ENCODE data around the gene ADAT1. TPM values are rescaled to one million over a fixed set of nuclear protein-coding genes. Genes with fewer than 3 reads are reported as not detected.

The ADAT1 gene
- total and polyA plus RNA-seq, 2 of the 13 experiments (the other 11 are each of a cell fraction or from before 2014, with no cell fraction given): 18.4 to 40.8 TPM

- WGBS (ENCODE audit: low lambda C conversion rate): 87% methylated on average over 3 of the region's 3 CpGs
- Histone ChIP-seq H4K20me1 (ENCODE audit: insufficient read depth, low read length) (no peaks in the 10 kb centered on the region), H3K4me3 (replicated peaks in 1 of 3; ENCODE audit: insufficient read depth in 1 of 3, low read depth in 2 of 3, low read length in 3 of 3) (no peak overlapping the region), H3K79me2 (ENCODE audit: insufficient read depth, low read length) (no peaks in the 10 kb centered on the region), H3K27me3 (ENCODE audit: control insufficient read depth in 1 of 2, insufficient read depth in 2 of 2, low read length in 2 of 2) (no peaks in the 10 kb centered on the region), H3K9me3 (ENCODE audit: low read length) (no peaks in the 10 kb centered on the region), H3K4me1 (ENCODE audit: insufficient read depth, low read length) (peaks cover 12% of the 10 kb centered on the region), H2AFZ (ENCODE audit: low read length) (no peak overlapping the region), H3K27ac (ENCODE audit: extremely low read length, insufficient read depth, low read length) (no peak overlapping the region), H3K4me2 (ENCODE audit: low read depth, low read length) (no peak overlapping the region), H3K9ac (ENCODE audit: insufficient read depth, low read depth, low read length) (no peak overlapping the region), H3K36me3 (replicated peaks in 1 of 2; ENCODE audit: control insufficient read depth in 1 of 2, insufficient read depth in 2 of 2, low read length in 2 of 2) (no peaks in the 10 kb centered on the region; a peak in 1 of 5 replicates)
- intact Hi-C loops (cut with micrococcal nuclease; ENCODE audit: unreplicated experiment): no loop called here
- FAIRE-seq: no peak
- TF ChIP-seq YEATS4 (CRISPR knock-in tag; IDR thresholded peaks at IDR 0.05; ENCODE audit: borderline replicate concordance): no peak
- TF ChIP-seq MAF1 (CRISPR knock-in tag; IDR thresholded peaks at IDR 0.05; ENCODE audit: borderline replicate concordance): no peak
- no peak for TF ChIP-seq HNRNPK (IDR thresholded peaks at IDR 0.05; ENCODE audit: low read depth, low read length, poor library complexity, severe bottlenecking)
- TF ChIP-seq ZFX (CRISPR knock-in tag; IDR thresholded peaks at IDR 0.05; ENCODE audit: low read depth): no peak
- no peak for TF ChIP-seq RNF219 (CRISPR knock-in tag; IDR thresholded peaks at IDR 0.05)
- no peak for TF ChIP-seq NFIB (CRISPR knock-in tag; IDR thresholded peaks at IDR 0.05; ENCODE audit: borderline replicate concordance)
- TF ChIP-seq TFDP1 (CRISPR knock-in tag; IDR thresholded peaks at IDR 0.05; ENCODE audit: borderline replicate concordance): no peak
- no peak for TF ChIP-seq SNAI1 (CRISPR knock-in tag; IDR thresholded peaks at IDR 0.05; ENCODE audit: borderline replicate concordance)
- TF ChIP-seq ZNF30 (CRISPR knock-in tag; IDR thresholded peaks at IDR 0.05): no peak
- TF ChIP-seq JARID2 (CRISPR knock-in tag; IDR thresholded peaks at IDR 0.05; ENCODE audit: insufficient replicate concordance): no peak
- no peak for TF ChIP-seq BHLHE40 (IDR thresholded peaks at IDR 0.05; ENCODE audit: low read length)
- no peak for DNase-seq (ENCODE audit: low spot score)
- ChIA-PET CTCF (ENCODE audit: low intra/inter-chr PET ratio, low total read pairs) (no interaction called here), POLR2A (no interaction called here)
- no TSS peak for BruUV-seq (replicated peaks)
- in situ Hi-C loops (cut with HindIII; ENCODE audit: extremely low pct_ligation_motif_present, low pct_unique_long_range_greater_than_20kb): no loop called here
- ATAC-seq: no peak
Measured at GRCh38 chr16:75589306-75589705, 33.8 kb downstream of the ADAT1 start.
